ENCODE results near the gene GJD3. TPM values are rescaled to one million over a fixed set of nuclear protein-coding genes. Genes with fewer than 3 reads are reported as not detected.

Gene GJD3
- total and polyA plus RNA-seq, 9 of the 15 experiments (the other 6 are each of a cell fraction or from before 2014, with no cell fraction given) = 0.17 to 0.38 TPM; not detected in 7

GRCh38 chr17:40366076-40366860 is 1.7 kb upstream of the GJD3 start (continued):
- TF ChIP-seq ATF6 (CRISPR knock-in tag; IDR thresholded peaks at IDR 0.05) = no peak
- no peak for TF ChIP-seq ZNF436 (CRISPR knock-in tag; IDR thresholded peaks at IDR 0.05)
- no peak for TF ChIP-seq FOXM1 (IDR thresholded peaks at IDR 0.05; ENCODE audit: low read depth)
- TF ChIP-seq FOXM1 (CRISPR knock-in tag; IDR thresholded peaks at IDR 0.05; ENCODE audit: low read depth) = no peak
- no peak for TF ChIP-seq ZNF217 (CRISPR knock-in tag; IDR thresholded peaks at IDR 0.05)
- TF ChIP-seq NR1H2 (CRISPR knock-in tag; IDR thresholded peaks at IDR 0.05) = no peak
- TF ChIP-seq LEF1 (IDR thresholded peaks at IDR 0.05) = no peak
- no peak for TF ChIP-seq NFIC (IDR thresholded peaks at IDR 0.05)

GRCh38 chr17:40364906-40365305 is 369 bp upstream of the GJD3 start:
- 90% methylated on average over 9 of the region's 9 CpGs for WGBS (ENCODE audit: insufficient coverage, low coverage, missing lambda C conversion rate)
- H3K9me1 ChIP-seq (ENCODE audit: control insufficient read depth, insufficient read depth, low read length) = no peaks in the 10 kb centered on the region
- no peak overlapping the region for H2AFZ ChIP-seq (ENCODE audit: low read depth, low read length)
- H3K4me3 ChIP-seq = no peak overlapping the region
- no peaks in the 10 kb centered on the region for H3K36me3 ChIP-seq (ENCODE audit: control insufficient read depth, insufficient read depth, low read length)
- no peaks in the 10 kb centered on the region for H3K27me3 ChIP-seq (ENCODE audit: control insufficient read depth in 2 of 2, insufficient read depth in 2 of 2, low read length in 2 of 2)
- ChIA-PET CTCF (ENCODE audit: low intra/inter-chr PET ratio) (interaction anchor here (0.6 to 0.7 kb wide), 3 partner anchors 29 to 541 kb away, joined by 3 to 6 read pairs (median 3); no protein-coding TSS in a partner anchor), POLR2A (interaction anchor here (0.5 to 1.2 kb wide), 7 partner anchors 10 to 190 kb away, joined by 3 to 5 read pairs (median 3); no protein-coding TSS in a partner anchor)
- intact Hi-C loops (cut with micrococcal nuclease) (loop anchor here (10.0 kb wide), 1 partner anchor 110 kb away; no protein-coding TSS in a partner anchor), in situ Hi-C loops (cut with MboI) (loop anchor here (5.0 kb wide), 1 partner anchor 172 kb away; no protein-coding TSS in a partner anchor)
- H3K27ac ChIP-seq (ENCODE audit: extremely low read depth, low read depth, low read length) = no peak overlapping the region
- H3K9me3 ChIP-seq (replicated peaks; ENCODE audit: control insufficient read depth, insufficient read depth, low read depth, low read length) = no peaks in the 10 kb centered on the region
- ATAC-seq = no peak
- H3K4me2 ChIP-seq (ENCODE audit: insufficient read depth, low read length) = no peak overlapping the region
- FAIRE-seq = no peak
- H3K79me2 ChIP-seq (ENCODE audit: control insufficient read depth, insufficient read depth, low read length) = peaks cover 7% of the 10 kb centered on the region; the same call in 2 of the 3 replicates
- no peak overlapping the region; a peak in 1 of 4 replicates for H3K9ac ChIP-seq (ENCODE audit: insufficient read depth in 1 of 2, low read depth in 2 of 2, low read length in 2 of 2)
- H4K20me1 ChIP-seq (replicated peaks; ENCODE audit: control insufficient read depth, insufficient read depth, low read length) = no peaks in the 10 kb centered on the region
- H3K4me1 ChIP-seq (replicated peaks in 1 of 2; ENCODE audit: control insufficient read depth in 2 of 2, insufficient read depth in 2 of 2, low read length in 2 of 2) = peaks cover 3 to 44% of the 10 kb centered on the region in 2 experiments; a peak in 3 of 5 replicates
- BruUV-seq (replicated peaks) = no TSS peak
- no peak for DNase-seq (ENCODE audit: extremely low read depth in 1 of 4, low spot score in 3 of 4)
- TF ChIP-seq UBTF (IDR thresholded peaks at IDR 0.05; ENCODE audit: borderline replicate concordance in 1 of 2, low read depth in 2 of 2, low read length in 2 of 2) (no peak), RAD51 (IDR thresholded peaks at IDR 0.05; ENCODE audit: borderline replicate concordance, low read depth) (no peak), ZNF76 (CRISPR knock-in tag; IDR thresholded peaks at IDR 0.05; ENCODE audit: borderline replicate concordance) (no peak), YBX1 (IDR thresholded peaks at IDR 0.05) (no peak), IRF2 (CRISPR knock-in tag; IDR thresholded peaks at IDR 0.05) (no peak), SMAD2 (IDR thresholded peaks at IDR 0.05; ENCODE audit: low read depth, low read length) (no peak), MTA1 (IDR thresholded peaks at IDR 0.05; ENCODE audit: borderline replicate concordance) (no peak)

All from K562 (cell line).